ENCODE data around the gene STT3B.

DNA sequence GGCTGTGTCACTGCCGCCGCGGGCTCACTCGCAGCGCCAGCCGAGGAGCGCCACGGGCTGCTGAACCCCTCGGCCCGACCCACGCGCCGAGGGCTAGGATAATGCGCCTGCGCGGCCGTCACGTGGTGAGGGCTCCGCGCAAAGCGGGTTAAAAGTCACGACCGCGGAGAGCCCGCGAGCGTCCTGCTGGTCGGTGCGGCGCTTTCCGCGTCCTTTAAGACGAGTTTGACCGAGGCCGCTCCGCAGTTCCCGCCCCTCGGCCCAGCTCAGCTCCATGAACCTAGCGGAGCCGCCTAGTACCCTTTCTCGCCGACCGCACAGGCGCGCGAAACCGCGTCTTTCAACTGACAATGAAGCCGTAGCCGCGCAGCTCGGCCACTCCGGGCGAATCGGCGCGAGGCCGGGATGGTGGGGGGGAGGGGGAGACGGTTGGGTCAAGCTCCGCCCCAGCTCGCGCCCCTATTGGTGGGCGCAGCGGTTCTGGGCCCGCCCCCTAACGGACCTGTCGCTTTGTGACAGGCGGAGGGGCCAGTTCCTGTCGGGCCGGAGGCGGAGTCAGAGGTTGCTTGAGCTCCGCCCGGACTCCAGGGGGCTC lies 636 bp upstream of the STT3B start:
- TF ChIP-seq SUZ12 (IDR thresholded peaks at IDR 0.05; ENCODE audit: extremely low read depth, insufficient read depth, insufficient read length) (no peak), YY1 (IDR thresholded peaks at IDR 0.05; ENCODE audit: insufficient read depth, insufficient read length) (no peak), ZNF274 (IDR thresholded peaks at IDR 0.05; ENCODE audit: low read depth, low read length) (no peak)

All from NT2/D1 (cell line).